Tibial nerve (tissue), 3 donors: ENCODE results near the gene SEC23B.

Experiments
- CTCF ChIP-seq, 5 experiments: fragments of 200-600 bp in 3 of 5; fragments of 450-650 bp in 2 of 5; sonication (generic) in 3 of 5; IDR thresholded peaks; one replicate each; pipeline ENCODE4 v1.5.1; 2016 to 2019; ENCODE audit warnings: antibody characterized with exemption in 5 of 5, mild to moderate bottlenecking in 3 of 5, moderate library complexity in 2 of 5
- POLR2A ChIP-seq, 2 donors: fragments of 450-650 bp; IDR thresholded peaks; one replicate each; pipeline ENCODE4 v1.6.1; 2017; ENCODE audit warnings: antibody characterized with exemption in 2 of 2, mild to moderate bottlenecking in 2 of 2, moderate library complexity in 2 of 2

- TF ChIP-seq POLR2A (IDR thresholded peaks at IDR 0.05), result no peak
- TF ChIP-seq CTCF (IDR thresholded peaks at IDR 0.05), result no peak
Observed at GRCh38 chr20:18523066-18523465, 15.3 kb downstream of the SEC23B start.
